ENCODE results near the gene ZNF786. TPM values are rescaled to one million over a fixed set of nuclear protein-coding genes. Genes with fewer than 3 reads are reported as not detected.
A peak's percentile ranks its signal among the peaks of the same experiment; 100 is the strongest.
"Not testable (repeated sequence)": the region's sequence is repeated elsewhere in the genome, so short reads cannot be mapped to it uniquely, and the experiment has no call there.

ZNF786 gene
- total RNA-seq, 1 donor from 2014 or later: 3.2 TPM

DNA sequence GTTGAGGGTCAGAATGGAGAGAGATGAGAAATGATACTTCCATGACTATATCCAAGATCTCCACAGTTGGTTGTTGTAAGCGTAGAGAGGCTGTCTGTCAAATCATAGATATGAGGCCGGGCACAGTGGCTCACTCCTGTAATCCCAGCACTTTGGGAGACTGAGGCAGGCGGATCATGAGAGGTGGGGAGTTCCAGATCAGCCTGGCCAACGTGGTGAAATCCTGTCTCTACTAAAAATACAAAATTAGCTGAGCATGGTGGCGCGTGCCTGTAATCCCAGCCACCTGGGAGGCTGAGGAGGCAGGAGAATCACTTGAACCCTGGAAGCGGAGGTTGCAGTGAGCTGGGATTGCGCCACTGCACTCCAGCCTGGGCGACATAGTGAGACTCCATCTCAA, 60.1 kb downstream of the ZNF786 start:
- ATAC-seq: not testable (repeated sequence)

DNA sequence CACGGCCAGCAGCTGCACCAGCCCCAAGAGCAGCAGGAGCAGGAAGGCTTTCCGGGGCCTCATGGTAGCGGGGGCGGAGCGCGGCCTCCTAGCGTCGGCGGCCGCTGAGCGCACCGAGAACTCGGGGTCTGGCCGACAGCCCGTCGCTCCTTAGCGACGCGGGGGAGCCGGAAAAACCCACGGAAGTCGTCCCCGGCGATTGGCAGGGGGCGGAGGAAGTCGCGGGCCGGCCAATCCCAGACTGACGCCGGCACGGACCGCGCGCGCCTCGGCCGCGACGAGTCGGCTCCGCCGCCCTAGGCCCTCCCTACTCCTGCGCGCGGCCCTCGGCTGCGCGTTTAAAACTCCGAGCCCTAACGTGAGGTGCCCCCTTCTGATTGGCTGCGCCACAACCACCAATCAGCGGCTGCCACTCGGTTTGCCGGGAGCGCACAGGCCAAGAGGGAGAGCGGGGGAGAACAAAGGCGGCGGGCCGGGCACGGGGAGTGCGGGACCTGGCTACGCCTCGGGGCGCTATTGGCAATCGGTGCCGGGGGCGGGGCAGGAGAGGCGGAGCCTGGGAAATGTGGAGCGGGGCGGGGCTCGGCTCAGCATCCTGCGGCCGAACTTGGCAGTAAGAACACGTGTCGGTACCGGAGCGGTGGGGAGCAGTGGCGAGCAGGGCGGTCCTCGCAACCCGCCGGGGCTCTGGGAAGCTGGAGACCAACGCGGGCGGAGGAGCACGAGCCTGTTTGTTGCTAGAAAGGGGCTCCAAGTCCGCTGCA, 62.0 kb downstream of the ZNF786 start, which contains the start of gene PDIA4:
Gene PDIA4 (minus strand): TSS at position 160 of the 764 bp plus-strand sequence. CDS start 97 bp downstream, at position 63.
- peak; percentile 99 for ATAC-seq

DNA sequence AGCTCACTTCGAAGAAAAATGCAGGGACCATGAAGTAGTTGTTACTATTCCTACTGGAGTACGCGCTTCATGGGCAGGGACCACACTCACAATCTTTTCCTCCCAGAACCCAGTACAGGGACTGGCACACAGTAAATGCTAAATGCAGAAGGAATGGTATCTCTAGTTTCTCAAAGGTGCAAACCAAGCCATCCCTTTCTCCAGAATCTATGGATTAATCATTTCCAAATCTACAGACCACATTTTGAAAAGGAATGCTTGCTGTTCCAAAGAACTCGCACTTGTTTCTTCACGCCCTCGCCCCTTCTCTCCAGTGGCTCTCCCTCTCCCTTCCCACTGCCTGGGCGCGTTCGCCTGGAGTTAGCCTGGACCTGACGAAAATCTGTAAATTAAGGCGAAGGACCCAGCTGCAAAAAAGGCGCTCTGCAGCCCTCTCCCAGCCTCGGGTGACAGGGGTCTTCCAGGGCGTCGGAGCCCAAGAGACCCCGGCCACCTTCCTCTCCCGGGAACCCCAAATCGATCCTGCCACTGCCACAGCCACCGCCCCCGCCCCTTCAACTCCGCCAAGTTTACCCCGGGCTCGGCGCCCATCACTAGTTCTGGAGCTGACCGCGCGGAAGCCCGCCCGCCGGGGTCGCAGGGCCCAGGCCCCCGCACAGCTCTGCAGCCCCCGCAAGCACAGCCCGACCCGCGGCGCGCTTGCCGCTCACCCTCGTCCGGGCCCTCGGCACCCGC, 62.7 kb downstream of the ZNF786 start:
- ATAC-seq: no peak

DNA sequence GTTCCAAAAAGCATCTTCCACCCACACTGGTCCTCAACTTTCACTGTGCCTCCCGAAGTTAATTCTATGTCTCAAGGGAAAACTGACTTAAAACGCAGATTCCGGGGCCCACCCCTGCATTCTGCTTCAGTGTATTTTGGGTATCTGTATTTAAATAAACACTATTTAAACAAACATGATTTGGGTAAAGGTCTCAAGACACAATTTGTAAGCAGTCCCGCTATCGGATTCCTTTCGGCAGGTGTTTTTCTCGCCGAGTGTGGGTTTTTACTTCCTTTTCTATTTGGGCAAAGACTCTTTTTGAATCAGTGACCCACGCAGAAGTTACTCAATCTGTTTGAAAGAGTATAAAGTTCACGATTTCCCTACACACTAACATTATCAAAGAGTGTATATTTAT, 63.5 kb downstream of the ZNF786 start:
- ATAC-seq: no peak

DNA sequence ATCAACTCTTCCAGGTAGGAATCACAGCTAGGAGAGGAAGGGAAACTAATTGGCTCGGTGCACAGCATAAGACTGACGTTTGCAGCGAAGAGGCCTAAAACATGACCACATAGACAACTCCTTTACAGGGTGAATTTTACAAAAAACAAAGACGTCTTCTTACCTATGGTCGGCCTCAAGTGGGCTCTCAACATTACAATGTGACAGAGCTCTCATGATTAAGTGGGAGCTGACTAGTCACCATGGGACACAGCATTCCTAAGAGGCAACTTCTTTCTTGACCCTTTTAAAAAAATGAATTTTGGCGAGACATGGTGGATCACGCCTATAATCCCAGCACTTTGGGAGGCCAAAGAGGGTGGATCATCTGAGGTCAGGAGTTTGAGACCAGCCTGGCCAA, 66.9 kb downstream of the ZNF786 start:
- ATAC-seq: no peak

DNA sequence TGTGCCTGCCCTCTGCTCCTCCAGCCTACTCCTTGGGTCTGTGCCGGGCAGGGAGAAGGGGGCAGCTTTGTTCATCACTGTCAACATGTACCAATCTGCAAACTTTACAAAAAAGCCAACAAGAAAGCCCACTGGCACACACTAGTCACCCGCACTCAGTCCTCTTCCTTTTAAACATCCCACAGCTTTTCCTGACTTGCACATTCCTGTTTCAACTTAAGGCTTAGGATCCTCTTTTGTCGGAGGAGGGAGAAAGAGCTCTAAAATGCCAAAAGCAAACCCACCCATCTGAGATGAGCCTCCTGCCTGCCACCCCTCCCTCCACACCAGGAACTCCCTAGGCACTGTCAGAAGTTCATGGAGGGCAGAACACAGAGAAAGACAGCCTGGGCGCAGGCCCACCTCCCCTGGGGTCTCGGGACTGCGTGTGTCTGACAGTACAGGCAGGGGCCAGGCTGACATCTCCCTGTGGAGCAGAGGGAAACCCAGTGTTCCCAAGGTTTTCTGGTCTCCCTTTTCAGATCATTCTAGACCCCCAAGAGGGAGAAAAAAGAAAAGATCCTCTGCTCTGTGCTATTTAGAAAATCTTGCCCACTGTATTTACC, 67.7 kb downstream of the ZNF786 start:
- ATAC-seq: no peak

DNA sequence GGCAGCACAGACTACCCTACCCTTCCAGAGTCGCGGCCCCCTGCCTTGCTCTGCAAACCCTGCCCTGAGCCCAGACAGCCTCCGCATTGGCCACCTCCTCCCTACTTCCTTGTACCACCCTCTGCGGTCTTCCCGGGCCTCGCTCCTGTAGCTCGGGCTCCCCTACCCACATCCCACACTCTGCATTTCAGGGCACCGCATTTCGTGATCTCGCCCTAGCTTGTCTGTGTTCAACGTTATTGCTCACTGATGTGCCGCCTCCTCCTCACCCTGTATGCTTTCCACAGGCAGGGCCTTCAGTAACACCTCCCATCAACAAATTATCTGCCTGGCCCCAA, 68.8 kb downstream of the ZNF786 start:
- no peak for ATAC-seq

DNA sequence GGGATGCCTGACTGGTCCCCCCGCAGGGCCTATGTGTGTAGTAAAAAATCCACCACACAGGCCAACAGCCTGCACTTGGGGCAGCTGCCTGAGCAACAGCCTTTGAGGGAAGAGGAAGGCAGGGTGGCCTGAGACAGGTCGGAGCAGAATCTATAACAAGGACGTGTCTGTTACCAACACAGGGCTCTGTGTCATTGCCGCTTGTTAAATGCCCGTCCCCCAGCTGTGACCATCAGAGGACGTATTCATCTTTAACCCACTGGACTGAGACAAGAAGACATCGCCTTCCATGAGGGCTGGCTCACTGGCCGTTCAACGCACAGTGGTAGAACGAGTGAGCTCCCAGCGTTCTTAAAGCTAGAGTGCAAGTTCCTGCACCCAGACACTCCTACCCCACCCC, 70.0 kb downstream of the ZNF786 start:
- no peak for ATAC-seq

Other genes starting within 250 kb of the ZNF786 start
- 13.4 TPM for gene EZH2, start 206.4 kb downstream of the ZNF786 start, total RNA-seq
- 58.8 TPM for gene PDIA4, start 62.2 kb downstream of the ZNF786 start, total RNA-seq
- gene ZNF425, start 35.6 kb upstream of the ZNF786 start, total RNA-seq: 1.9 TPM
- 9.3 TPM for gene ZNF398, start 56.7 kb upstream of the ZNF786 start, total RNA-seq
- 20.0 TPM for gene ZNF282, start 104.8 kb upstream of the ZNF786 start, total RNA-seq
- 7.5 TPM for gene ZNF212, start 148.9 kb upstream of the ZNF786 start, total RNA-seq
- 5.8 TPM for gene ZNF783, start 171.5 kb upstream of the ZNF786 start, total RNA-seq